Psoas muscle (tissue), 8 donors: ENCODE data around the gene NME4. TPM values are rescaled to one million over a fixed set of nuclear protein-coding genes. Genes with fewer than 3 reads are reported as not detected.
"Not testable (repeated sequence)": the region's sequence is repeated elsewhere in the genome, so short reads cannot be mapped to it uniquely, and the experiment has no call there.

Experiments
- ATAC-seq, 4 donors: fragments of 200-7000 bp; cut with Tn5 transposase; one replicate each; pipeline ENCODE4 v1.9.1; 2020; ENCODE audit warnings: moderate library complexity in 3 of 4, mild to moderate bottlenecking in 2 of 4
- DNase-seq, 2 donors: peaks; one replicate each; pipeline ENCODE4 v3.0.0-alpha.2; 2020
- H3K27ac ChIP-seq: fragments of 200-600 bp; one replicate; pipeline ENCODE4 v1.8.0; 2022
- H3K27me3 ChIP-seq, 3 donors: fragments of 200-600 bp in 1 of 3; one replicate each; pipeline versions ENCODE4 v1.6.1 to v1.8.0; 2013 to 2022; ENCODE audit warnings: low read length in 2 of 3, mild to moderate bottlenecking in 2 of 3, moderate library complexity in 1 of 3; ENCODE audit not compliant: insufficient read depth in 3 of 3
- H3K36me3 ChIP-seq, 2 donors: fragments of 200-600 bp in 1 of 2; one replicate each; pipeline versions ENCODE4 v1.6.1 to v1.8.0; 2013 to 2022; ENCODE audit warnings: low read depth in 1 of 2, mild to moderate bottlenecking in 1 of 2, moderate library complexity in 1 of 2; ENCODE audit not compliant: insufficient read depth in 1 of 2
- H3K4me1 ChIP-seq: fragments of 200-600 bp; one replicate; pipeline ENCODE4 v1.8.0; 2022
- H3K4me3 ChIP-seq: fragments of 200-600 bp; one replicate; pipeline ENCODE4 v1.8.0; 2022; ENCODE audit warnings: mild to moderate bottlenecking
- H3K9me3 ChIP-seq: fragments of 200-600 bp; one replicate; pipeline ENCODE4 v1.8.0; 2022
- CTCF ChIP-seq: fragments of 200-600 bp; IDR thresholded peaks from one replicate; pipeline ENCODE4 v1.8.0; 2022; ENCODE audit warnings: antibody characterized with exemption
- WGBS, 3 donors: extraction: QIAGEN DNeasy Blood & Tissue Kit; methylation state at CpG; one replicate each; pipeline versions ENCODE4 v1.1.6 to v1.1.7; 2013; 5-methylcytosine and 5-hydroxymethylcytosine counted together
- intact Hi-C, 2 donors: fragments of 100-400 bp; cut with DNase I; formaldehyde crosslinking; loops; one replicate each; pipeline versions ENCODE4 v1.11.0 to v1.14.2; 2022
- polyA plus RNA-seq, 3 donors: library from polyadenylated mRNA; stranded (reverse); fragments of 200-250 nt; gene quantifications; one replicate each; pipeline ENCODE4 v1.2.3, GENCODE V29; 2013
- total RNA-seq, 4 donors: library from RNA; stranded (reverse); fragmentation: NEBNext Ultra II Directional in 2 of 4; extraction: Animal tissue kit (Norgen Biotek cat#: 25700) in 2 of 4; gene quantifications; one replicate each; pipeline versions ENCODE4 v1.2.1 to v1.2.4, GENCODE V29; 2021 to 2023
- donor health status: healthy with polysubstance abuse.
- donor health status: DM: no; HTN: no; CAD: no; lungs with moderate emphysema.
- donor health status: Bipolar disorder and iron deficiency.
- donor health status: healthy.
- donor health status: DM: yes; HTN: yes; CAD: no.
- donor health status: DM: no; HTN: no; CAD: no.
- donor health status: DM: no; HTN: no; CAD: no.
- donor health status: DM: yes; HTN: yes; CAD: no.

Gene NME4
- total and polyA plus RNA-seq, 7 donors = 16.0 to 39.7 (median 23.1) TPM

- Histone ChIP-seq H3K27ac (no peak overlapping the region), H3K9me3 (no peaks in the 10 kb centered on the region), H3K27me3 (peaks cover 0 to 15% (median 2%) of the 10 kb centered on the region in 3 donors), H3K4me3 (no peak overlapping the region), H3K4me1 (no peaks in the 10 kb centered on the region), H3K36me3 (no peaks in the 10 kb centered on the region)
- no peak for TF ChIP-seq CTCF
- intact Hi-C loops = loop anchor here in 1 of 2 donors (5.0 kb wide), 1 partner anchor 254 kb away; no protein-coding TSS in a partner anchor
- WGBS, 3 donors = 91 to 93% (median 92%) methylated on average over 44 to 47 of the region's 47 CpGs
- DNase-seq = peak in 1 of 2 donors; percentile 7
- ATAC-seq = no peak
Measured at GRCh38 chr16:360698-361336, 36.2 kb upstream of the NME4 start.

- Histone ChIP-seq H3K9me3 (no peaks in the 10 kb centered on the region), H3K36me3 (peaks cover 0 to 3% of the 10 kb centered on the region in 2 donors), H3K27ac (no peak overlapping the region), H3K27me3 (peaks cover 0 to 15% (median 2%) of the 10 kb centered on the region in 3 donors), H3K4me1 (no peaks in the 10 kb centered on the region), H3K4me3 (no peak overlapping the region)
- TF ChIP-seq CTCF = no peak
- ATAC-seq = no peak
- WGBS, 3 donors = 75 to 81% (median 80%) methylated on average over 26 to 30 of the region's 30 CpGs
- peak in 1 of 2 donors; percentile 9 for DNase-seq
- intact Hi-C loops = loop anchor here in 1 of 2 donors (5.0 kb wide), 1 partner anchor 254 kb away; no protein-coding TSS in a partner anchor
Measured at GRCh38 chr16:361341-361871, 35.6 kb upstream of the NME4 start.

- H3K4me3 ChIP-seq = no peak overlapping the region
- H3K9me3 ChIP-seq = no peaks in the 10 kb centered on the region
- WGBS, 3 donors = 16 to 17% (median 16%) methylated on average over 29 to 30 of the region's 30 CpGs
- intact Hi-C loops = loop anchor here (2.0 to 5.0 kb wide), 2 partner anchors 255 kb away; no protein-coding TSS in a partner anchor
- ATAC-seq = peak; percentile 88 to 93 (median 90)
- peaks cover 0 to 15% (median 2%) of the 10 kb centered on the region in 3 donors for H3K27me3 ChIP-seq
- TF ChIP-seq CTCF = peak; percentile 80
- H3K27ac ChIP-seq = no peak overlapping the region
- no peaks in the 10 kb centered on the region for H3K4me1 ChIP-seq
- DNase-seq = peak; percentile 70 to 83
- peaks cover 0 to 10% of the 10 kb centered on the region in 2 donors for H3K36me3 ChIP-seq
Measured at GRCh38 chr16:361872-362701, 34.9 kb upstream of the NME4 start.

GRCh38 chr16:362702-362999, 34.3 kb upstream of the NME4 start:
- DNase-seq, H3K27ac ChIP-seq, ATAC-seq, H3K9me3 ChIP-seq, H3K4me3 ChIP-seq, H3K4me1 ChIP-seq: not testable (repeated sequence)
- WGBS, 3 donors = 70 to 79% (median 72%) methylated on average over 6 to 23 of the region's 24 CpGs
- Histone ChIP-seq H3K27me3 (peaks cover 0 to 15% (median 2%) of the 10 kb centered on the region in 3 donors), H3K36me3 (peaks cover 0 to 16% of the 10 kb centered on the region in 2 donors)
- intact Hi-C loops = loop anchor here (2.0 to 5.0 kb wide), 2 partner anchors 255 to 256 kb away; no protein-coding TSS in a partner anchor
